SK-N-SH treated with all-trans-retinoic acid at 6 μM for 48 hours (cell line): Measurements from ENCODE around the gene LPGAT1.

Experiments
- ATAC-seq: fragments of 200-7000 bp; cut with Tn5 transposase; 3 replicates; pipeline ENCODE4 v1.9.1; 2020; ENCODE audit warnings: mild to moderate bottlenecking, moderate library complexity
- ARNTL ChIP-seq: fragments of 450-650 bp; formaldehyde crosslinking; IDR thresholded peaks from 2 replicates; pipeline ENCODE4 v1.5.0; 2020; ENCODE audit warnings: low read depth, mild to moderate bottlenecking, moderate library complexity, borderline replicate concordance
- BACH2 ChIP-seq: fragments of 250-450 bp; sonication (Bioruptor Pico); IDR thresholded peaks from 2 replicates; pipeline ENCODE4 v1.9.0; 2021; ENCODE audit warnings: mild to moderate bottlenecking, borderline replicate concordance
- CSDC2 ChIP-seq: fragments of 250-450 bp; sonication (Bioruptor Pico); IDR thresholded peaks from 2 replicates; pipeline ENCODE4 v1.5.0; 2020; ENCODE audit warnings: mild to moderate bottlenecking, moderate library complexity
- CSRNP3 ChIP-seq: fragments of 250-450 bp; sonication (Bioruptor Pico); IDR thresholded peaks from 2 replicates; pipeline ENCODE4 v1.5.1; 2021; ENCODE audit warnings: mild to moderate bottlenecking, moderate library complexity
- ESRRG ChIP-seq: fragments of 250-450 bp; sonication (Bioruptor Pico); IDR thresholded peaks from 2 replicates; pipeline ENCODE4 v1.6.1; 2021; ENCODE audit warnings: mild to moderate bottlenecking
- GLIS3 ChIP-seq: fragments of 250-450 bp; sonication (Bioruptor Pico); IDR thresholded peaks from 2 replicates; pipeline ENCODE4 v1.5.0; 2020; ENCODE audit warnings: mild to moderate bottlenecking, moderate library complexity
- OSR1 ChIP-seq: fragments of 250-450 bp; sonication (Bioruptor Pico); IDR thresholded peaks from 2 replicates; pipeline ENCODE4 v1.8.0; 2022; ENCODE audit warnings: moderate library complexity, mild to moderate bottlenecking, inconsistent platforms
- PATZ1 ChIP-seq: fragments of 250-450 bp; sonication (Bioruptor Pico); IDR thresholded peaks from 2 replicates; pipeline ENCODE4 v1.8.0; 2020; ENCODE audit warnings: mild to moderate bottlenecking, moderate library complexity, borderline replicate concordance
- PPARA ChIP-seq: fragments of 250-450 bp; sonication (Bioruptor Pico); IDR thresholded peaks from 2 replicates; pipeline ENCODE4 v1.5.0; 2020; ENCODE audit warnings: mild to moderate bottlenecking, borderline replicate concordance
- RARB ChIP-seq: fragments of 250-450 bp; sonication (Bioruptor Pico); IDR thresholded peaks from 2 replicates; pipeline ENCODE4 v1.8.0; 2021; ENCODE audit warnings: mild to moderate bottlenecking, moderate library complexity
- SNAI2 ChIP-seq: fragments of 250-450 bp; sonication (Bioruptor Pico); IDR thresholded peaks from 2 replicates; pipeline ENCODE4 v1.5.0; 2020; ENCODE audit warnings: mild to moderate bottlenecking, moderate library complexity
- TCF4 ChIP-seq: fragments of 250-450 bp; sonication (Bioruptor Pico); IDR thresholded peaks from 2 replicates; pipeline ENCODE4 v1.8.0; 2021; ENCODE audit warnings: mild to moderate bottlenecking, moderate library complexity, borderline replicate concordance
- TSHZ2 ChIP-seq: fragments of 250-450 bp; sonication (Bioruptor Pico); IDR thresholded peaks from 2 replicates; pipeline ENCODE4 v1.5.0; 2020; ENCODE audit warnings: mild to moderate bottlenecking, moderate library complexity
- ZC3H10 ChIP-seq: fragments of 250-450 bp; sonication (Bioruptor Pico); IDR thresholded peaks from 2 replicates; pipeline ENCODE4 v1.5.1; 2021; ENCODE audit warnings: mild to moderate bottlenecking, moderate library complexity
- ZFP3 ChIP-seq: fragments of 250-450 bp; sonication (Bioruptor Pico); IDR thresholded peaks from 2 replicates; pipeline ENCODE4 v1.5.0; 2020; ENCODE audit warnings: mild to moderate bottlenecking, moderate library complexity
- ZFP30 ChIP-seq: fragments of 450-650 bp; formaldehyde crosslinking; IDR thresholded peaks from 2 replicates; pipeline ENCODE4 v1.5.0; 2022; ENCODE audit warnings: mild to moderate bottlenecking, moderate library complexity
- ZNF70 ChIP-seq: fragments of 450-650 bp; formaldehyde crosslinking; IDR thresholded peaks from 2 replicates; pipeline ENCODE4 v1.5.0; 2020; ENCODE audit warnings: mild to moderate bottlenecking, moderate library complexity
- ZNF8 ChIP-seq: fragments of 450-650 bp; formaldehyde crosslinking; IDR thresholded peaks from 2 replicates; pipeline ENCODE4 v1.5.0; 2020; ENCODE audit warnings: mild to moderate bottlenecking, moderate library complexity
- TF ChIP-seq, protein P1 (sequence below): fragments of 250-450 bp; sonication (Bioruptor Pico); IDR thresholded peaks from 2 replicates; pipeline ENCODE4 v1.8.0; 2021; ENCODE audit warnings: low read depth, mild to moderate bottlenecking, moderate library complexity, borderline replicate concordance

Gene LPGAT1

DNA sequence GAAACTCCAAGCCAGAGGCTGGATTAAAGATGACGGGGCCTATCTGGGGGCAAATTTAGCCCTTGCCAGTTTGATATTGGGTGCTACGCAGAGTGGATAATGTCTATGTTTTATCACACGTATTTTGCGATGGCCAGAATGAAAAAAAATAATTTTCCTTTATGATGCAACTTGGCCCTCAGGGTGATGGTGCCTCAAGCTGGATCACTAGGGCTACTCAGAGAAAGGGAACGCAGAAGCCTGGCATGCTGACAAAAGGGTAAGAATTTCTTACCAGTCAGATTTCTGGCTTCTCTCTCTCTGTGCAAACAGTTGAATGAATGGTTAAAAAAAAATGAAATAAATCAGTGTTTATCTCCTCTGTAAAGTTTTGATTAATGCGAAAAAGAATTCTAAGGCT, 122.6 kb downstream of the LPGAT1 start (continued):
- TF ChIP-seq, protein P1, sequence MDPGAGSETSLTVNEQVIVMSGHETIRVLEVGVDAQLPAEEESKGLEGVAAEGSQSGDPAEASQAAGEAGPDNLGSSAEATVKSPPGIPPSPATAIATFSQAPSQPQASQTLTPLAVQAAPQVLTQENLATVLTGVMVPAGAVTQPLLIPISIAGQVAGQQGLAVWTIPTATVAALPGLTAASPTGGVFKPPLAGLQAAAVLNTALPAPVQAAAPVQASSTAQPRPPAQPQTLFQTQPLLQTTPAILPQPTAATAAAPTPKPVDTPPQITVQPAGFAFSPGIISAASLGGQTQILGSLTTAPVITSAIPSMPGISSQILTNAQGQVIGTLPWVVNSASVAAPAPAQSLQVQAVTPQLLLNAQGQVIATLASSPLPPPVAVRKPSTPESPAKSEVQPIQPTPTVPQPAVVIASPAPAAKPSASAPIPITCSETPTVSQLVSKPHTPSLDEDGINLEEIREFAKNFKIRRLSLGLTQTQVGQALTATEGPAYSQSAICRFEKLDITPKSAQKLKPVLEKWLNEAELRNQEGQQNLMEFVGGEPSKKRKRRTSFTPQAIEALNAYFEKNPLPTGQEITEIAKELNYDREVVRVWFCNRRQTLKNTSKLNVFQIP (CRISPR knock-in tag): no peak
- TF ChIP-seq ZC3H10: no peak
- no peak for TF ChIP-seq ZNF8 (CRISPR knock-in tag)
- no peak for TF ChIP-seq ZNF70 (CRISPR knock-in tag)
- TF ChIP-seq, all 23 proteins: peak for 0

GRCh38 chr1:211705467-211706091, 125.0 kb downstream of the LPGAT1 start:
- TF ChIP-seq ZNF8 (CRISPR knock-in tag) (no peak), TSHZ2 (CRISPR knock-in tag) (no peak), ESRRG (CRISPR knock-in tag) (no peak), ZC3H10 (no peak), TCF4 (CRISPR knock-in tag) (no peak), CSRNP3 (no peak), ZFP30 (CRISPR knock-in tag) (no peak), OSR1 (no peak), CSDC2 (CRISPR knock-in tag) (no peak), ZFP3 (CRISPR knock-in tag) (no peak), SNAI2 (no peak), ZNF70 (CRISPR knock-in tag) (no peak), GLIS3 (CRISPR knock-in tag) (no peak), ARNTL (no peak), PATZ1 (CRISPR knock-in tag) (no peak)
- peak; percentile 42; the same call in 2 of the 3 replicates for ATAC-seq

- no peak for TF ChIP-seq ZFP30 (CRISPR knock-in tag)
- TF ChIP-seq ARNTL: no peak
- no peak for TF ChIP-seq GLIS3 (CRISPR knock-in tag)
- no peak for TF ChIP-seq CSDC2 (CRISPR knock-in tag)
- no peak for TF ChIP-seq OSR1
- TF ChIP-seq CSRNP3: no peak
- no peak for TF ChIP-seq BACH2 (CRISPR knock-in tag)
- TF ChIP-seq ZFP3 (CRISPR knock-in tag): no peak
- TF ChIP-seq ZNF70 (CRISPR knock-in tag): no peak
- TF ChIP-seq PATZ1 (CRISPR knock-in tag): no peak
- no peak for TF ChIP-seq RARB (CRISPR knock-in tag)
- TF ChIP-seq PPARA: no peak
- ATAC-seq: no peak
Observed at GRCh38 chr1:211704543-211704942, 126.0 kb downstream of the LPGAT1 start.
